H9 (cell line): Measurements from ENCODE around the gene PDHX. TPM values are rescaled to one million over a fixed set of nuclear protein-coding genes. Genes with fewer than 3 reads are reported as not detected.

Experiments
- DNase-seq: peaks from one replicate; pipeline ENCODE4 v3.0.0-alpha.2; 2017
- H2AFZ ChIP-seq: one replicate; pipeline ENCODE4 v1.6.1; 2013; ENCODE audit warnings: mild to moderate bottlenecking, low read length, control low read depth, moderate library complexity
- H2AK5ac ChIP-seq: 2 replicates; pipeline ENCODE4 v1.6.1; 2013; ENCODE audit warnings: low read length, control low read depth, mixed read lengths; ENCODE audit not compliant: insufficient read length
- H2BK120ac ChIP-seq: one replicate; pipeline ENCODE4 v1.6.1; 2013; ENCODE audit warnings: low read depth, mild to moderate bottlenecking, low read length, control low read depth, inconsistent platforms; ENCODE audit not compliant: poor library complexity, severe bottlenecking
- H2BK12ac ChIP-seq: 2 replicates; pipeline ENCODE4 v1.6.1; 2013; ENCODE audit warnings: low read length, control low read depth, mixed read lengths, low read depth; ENCODE audit not compliant: insufficient read length
- H2BK15ac ChIP-seq: 2 replicates; pipeline ENCODE4 v1.6.1; 2013; ENCODE audit warnings: low read depth, low read length, control low read depth
- H2BK20ac ChIP-seq: one replicate; pipeline ENCODE4 v1.6.1; 2013; ENCODE audit warnings: low read depth, mild to moderate bottlenecking, low read length, control low read depth, inconsistent platforms; ENCODE audit not compliant: poor library complexity, severe bottlenecking
- H2BK5ac ChIP-seq: 2 replicates; pipeline ENCODE4 v1.6.1; 2013; ENCODE audit warnings: low read length, control low read depth, mixed read lengths; ENCODE audit not compliant: insufficient read length
- H3K14ac ChIP-seq: 2 replicates; pipeline ENCODE4 v1.6.1; 2013; ENCODE audit warnings: low read length, control low read depth; ENCODE audit not compliant: insufficient read depth
- H3K18ac ChIP-seq: 2 replicates; pipeline ENCODE4 v1.6.1; 2013; ENCODE audit warnings: low read depth, mild to moderate bottlenecking, mixed read lengths, low read length, control low read depth; ENCODE audit not compliant: insufficient read length
- H3K23ac ChIP-seq: 2 replicates; pipeline ENCODE4 v1.6.1; 2013; ENCODE audit warnings: low read length, control low read depth, mixed read lengths, low read depth; ENCODE audit not compliant: insufficient read length
- H3K23me2 ChIP-seq: 2 replicates; pipeline ENCODE4 v1.6.1; 2013; ENCODE audit warnings: low read depth, mild to moderate bottlenecking, mixed read lengths, low read length, control low read depth; ENCODE audit not compliant: insufficient read length, poor library complexity, severe bottlenecking
- H3K27ac ChIP-seq: 2 replicates; pipeline ENCODE4 v1.5.1; 2013; ENCODE audit warnings: low read length, control low read depth, mixed read lengths, low read depth; ENCODE audit not compliant: insufficient read length
- H3K27me3 ChIP-seq: 2 replicates; pipeline ENCODE4 v1.6.1; 2013; ENCODE audit warnings: low read length, control low read depth, inconsistent platforms; ENCODE audit not compliant: insufficient read depth
- H3K4ac ChIP-seq: 2 replicates; pipeline ENCODE4 v1.6.1; 2013; ENCODE audit warnings: low read depth, mild to moderate bottlenecking, control low read depth, inconsistent platforms, low read length, moderate library complexity
- H3K4me1 ChIP-seq: 2 replicates; pipeline ENCODE4 v1.6.1; 2013; ENCODE audit warnings: low read length, control low read depth, inconsistent platforms; ENCODE audit not compliant: insufficient read depth
- H3K4me2 ChIP-seq: 2 replicates; pipeline ENCODE4 v1.6.1; 2013; ENCODE audit warnings: low read length, control low read depth, mixed read lengths; ENCODE audit not compliant: insufficient read length, insufficient read depth
- H3K56ac ChIP-seq: 2 replicates; pipeline ENCODE4 v1.6.1; 2013; ENCODE audit warnings: low read depth, mild to moderate bottlenecking, mixed read lengths, low read length, control low read depth; ENCODE audit not compliant: insufficient read length
- H3K79me1 ChIP-seq: 2 replicates; pipeline ENCODE4 v1.6.1; 2013; ENCODE audit warnings: low read depth, mild to moderate bottlenecking, moderate library complexity, low read length, control low read depth, inconsistent platforms; ENCODE audit not compliant: insufficient read depth, poor library complexity, severe bottlenecking
- H3K79me2 ChIP-seq: 2 replicates; pipeline ENCODE4 v1.6.1; 2013; ENCODE audit warnings: low read length, control low read depth, inconsistent platforms; ENCODE audit not compliant: insufficient read depth
- H3K9ac ChIP-seq: 2 replicates; pipeline ENCODE4 v1.6.1; 2013; ENCODE audit warnings: low read length, control low read depth, mixed read lengths; ENCODE audit not compliant: insufficient read length; ENCODE audit errors: extremely low read depth
- H3K9me3 ChIP-seq: one replicate; pipeline ENCODE4 v1.6.1; 2013; ENCODE audit warnings: low read depth, low read length, inconsistent platforms; ENCODE audit not compliant: control insufficient read depth
- H3T11ph ChIP-seq: one replicate; pipeline ENCODE4 v1.6.1; 2013; ENCODE audit warnings: mild to moderate bottlenecking, low read length, control low read depth, inconsistent platforms
- H4K20me1 ChIP-seq: one replicate; pipeline ENCODE4 v1.6.1; 2013; ENCODE audit not compliant: control insufficient read depth, insufficient read length, insufficient read depth
- H4K5ac ChIP-seq: 2 replicates; pipeline ENCODE4 v1.6.1; 2013; ENCODE audit warnings: low read depth, mild to moderate bottlenecking, mixed read lengths, low read length, control low read depth; ENCODE audit not compliant: insufficient read length
- H4K8ac ChIP-seq: replicated peaks from 2 replicates; pipeline ENCODE4 v1.6.1; 2013; ENCODE audit warnings: low read length, control low read depth, mixed read lengths, low read depth; ENCODE audit not compliant: insufficient read length
- H4K91ac ChIP-seq: 2 replicates; pipeline ENCODE4 v1.6.1; 2013; ENCODE audit warnings: low read depth, mild to moderate bottlenecking, moderate library complexity, mixed read lengths, low read length, control low read depth; ENCODE audit not compliant: insufficient read length
- H3K27ac Mint-ChIP-seq, 3 experiments: 2 replicates in 2 of 3; 3 replicates in 1 of 3; pipeline ENCODE4 v1.8.0; 2020 to 2021; ENCODE audit warnings: mixed read lengths in 3 of 3, mild to moderate bottlenecking in 1 of 3, moderate library complexity in 1 of 3
- H3K27me3 Mint-ChIP-seq: 2 replicates; pipeline ENCODE4 v1.8.0; 2021; ENCODE audit warnings: low read depth, mild to moderate bottlenecking, moderate library complexity, mixed read lengths
- H3K36me3 Mint-ChIP-seq, 3 experiments: 2 replicates in 2 of 3; 3 replicates in 1 of 3; pipeline ENCODE4 v1.8.0; 2020 to 2021; ENCODE audit warnings: low read depth in 3 of 3, mixed read lengths in 3 of 3; ENCODE audit not compliant: insufficient read depth in 1 of 3
- H3K4me1 Mint-ChIP-seq, 2 experiments: 2 replicates each; pipeline ENCODE4 v1.8.0; 2020; ENCODE audit warnings: mixed read lengths in 2 of 2
- H3K4me3 Mint-ChIP-seq, 2 experiments: 2 replicates in 1 of 2; 3 replicates in 1 of 2; pipeline ENCODE4 v1.8.0; 2020 to 2021; ENCODE audit warnings: mild to moderate bottlenecking in 2 of 2, mixed read lengths in 2 of 2, moderate library complexity in 1 of 2
- H3K9me3 Mint-ChIP-seq, 2 experiments: 2 replicates in 1 of 2; 3 replicates in 1 of 2; pipeline ENCODE4 v1.8.0; 2020; ENCODE audit warnings: mild to moderate bottlenecking in 2 of 2, mixed read lengths in 2 of 2, moderate library complexity in 1 of 2
- WGBS: extraction: QIAGEN DNeasy Blood & Tissue Kit; methylation state at CpG from one replicate; pipeline ENCODE4 v1.1.7; 2013; ENCODE audit warnings: missing lambda C conversion rate, low lambda C conversion rate, mixed read lengths; ENCODE audit not compliant: insufficient read length; ENCODE audit errors: extremely low coverage; 5-methylcytosine and 5-hydroxymethylcytosine counted together
- total RNA-seq: library from RNA; stranded (reverse); gene quantifications from 2 replicates; pipeline ENCODE4 v1.2.1, GENCODE V29; 2021
- TF ChIP-seq, protein P1 (sequence below): fragments of 200-600 bp; sonication (generic); conservative IDR thresholded peaks from 3 replicates; pipeline ENCODE4 v1.8.0; 2021; ENCODE audit warnings: antibody characterized with exemption, mild to moderate bottlenecking

The PDHX gene
- total RNA-seq, 1 experiment from 2014 or later, result 40.1 TPM

DNA sequence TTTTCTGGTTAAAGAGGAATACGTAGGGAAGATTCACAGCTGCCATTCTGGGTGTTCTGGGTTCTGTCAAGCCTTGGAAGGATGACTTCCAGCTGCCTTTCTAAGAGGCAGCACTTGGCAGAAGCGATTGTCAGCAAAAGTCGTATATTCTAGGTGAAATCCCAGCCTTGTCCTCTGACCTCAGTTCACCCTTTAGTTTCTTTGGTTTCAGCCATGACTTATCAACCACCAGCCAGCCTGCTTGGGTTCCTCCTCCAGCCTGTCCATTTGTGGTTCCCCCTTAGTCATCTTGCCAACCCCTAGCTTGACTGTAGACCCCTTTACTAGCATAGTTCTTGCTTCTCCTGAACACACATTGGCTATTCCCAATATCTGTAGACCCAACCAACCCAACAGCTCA lies 120.2 kb downstream of the PDHX start:
- Mint-ChIP-seq H3K27me3 (peaks cover 3% of the 10 kb centered on the region; the same call in 1 of the 2 replicates), H3K4me1 (peaks cover 5% of the 10 kb centered on the region in 2 experiments), H3K9me3 (no peaks in the 10 kb centered on the region), H3K27ac (no peak overlapping the region), H3K4me3 (no peak overlapping the region), H3K36me3 (no peaks in the 10 kb centered on the region)
- H3K9me3 ChIP-seq, result no peaks in the 10 kb centered on the region
- no peak overlapping the region for H3K27ac ChIP-seq
- H2BK120ac ChIP-seq, result no peak overlapping the region
- no peak for DNase-seq
- H3K56ac ChIP-seq, result no peak overlapping the region
- no peak overlapping the region for H4K8ac ChIP-seq
- no peaks in the 10 kb centered on the region for H3K79me1 ChIP-seq
- no peaks in the 10 kb centered on the region; the same call in 1 of the 2 replicates for H3K79me2 ChIP-seq
- no peak overlapping the region for H2BK20ac ChIP-seq
- no peaks in the 10 kb centered on the region for H3K23me2 ChIP-seq
- H3K4me2 ChIP-seq, result no peak overlapping the region
- no peak overlapping the region for H3K9ac ChIP-seq
- no peaks in the 10 kb centered on the region for H3K27me3 ChIP-seq
- H3K4me1 ChIP-seq, result no peaks in the 10 kb centered on the region; the same call in 1 of the 2 replicates
- H3K23ac ChIP-seq, result no peak overlapping the region
- H3T11ph ChIP-seq, result no peak overlapping the region
- H2BK5ac ChIP-seq, result no peak overlapping the region
- no peak overlapping the region for H2AK5ac ChIP-seq
- no CpG with 5 or more reads among the region's 3 CpGs for WGBS
- no peak overlapping the region for H4K91ac ChIP-seq
- H3K18ac ChIP-seq, result no peak overlapping the region
- H3K14ac ChIP-seq, result no peak overlapping the region
- H2BK15ac ChIP-seq, result no peak overlapping the region
- TF ChIP-seq, protein P1, sequence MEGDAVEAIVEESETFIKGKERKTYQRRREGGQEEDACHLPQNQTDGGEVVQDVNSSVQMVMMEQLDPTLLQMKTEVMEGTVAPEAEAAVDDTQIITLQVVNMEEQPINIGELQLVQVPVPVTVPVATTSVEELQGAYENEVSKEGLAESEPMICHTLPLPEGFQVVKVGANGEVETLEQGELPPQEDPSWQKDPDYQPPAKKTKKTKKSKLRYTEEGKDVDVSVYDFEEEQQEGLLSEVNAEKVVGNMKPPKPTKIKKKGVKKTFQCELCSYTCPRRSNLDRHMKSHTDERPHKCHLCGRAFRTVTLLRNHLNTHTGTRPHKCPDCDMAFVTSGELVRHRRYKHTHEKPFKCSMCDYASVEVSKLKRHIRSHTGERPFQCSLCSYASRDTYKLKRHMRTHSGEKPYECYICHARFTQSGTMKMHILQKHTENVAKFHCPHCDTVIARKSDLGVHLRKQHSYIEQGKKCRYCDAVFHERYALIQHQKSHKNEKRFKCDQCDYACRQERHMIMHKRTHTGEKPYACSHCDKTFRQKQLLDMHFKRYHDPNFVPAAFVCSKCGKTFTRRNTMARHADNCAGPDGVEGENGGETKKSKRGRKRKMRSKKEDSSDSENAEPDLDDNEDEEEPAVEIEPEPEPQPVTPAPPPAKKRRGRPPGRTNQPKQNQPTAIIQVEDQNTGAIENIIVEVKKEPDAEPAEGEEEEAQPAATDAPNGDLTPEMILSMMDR, result no peak
- H2AFZ ChIP-seq, result no peak overlapping the region
- H4K20me1 ChIP-seq, result no peaks in the 10 kb centered on the region
- no peak overlapping the region for H2BK12ac ChIP-seq
- no peak overlapping the region for H4K5ac ChIP-seq
- no peak overlapping the region for H3K4ac ChIP-seq
